Hepatocyte (in vitro differentiated cells): ENCODE results near the gene RUNX1. TPM values are rescaled to one million over a fixed set of nuclear protein-coding genes. Genes with fewer than 3 reads are reported as not detected.

Experiments used
- DNase-seq: peaks from one replicate; pipeline ENCODE4 v3.0.0-alpha.2; 2016; ENCODE audit warnings: low spot score
- H2AFZ ChIP-seq: fragments of 200-600 bp; sonication (generic); 2 replicates; pipeline ENCODE4 v1.6.0; 2016; ENCODE audit warnings: antibody characterized with exemption, mild to moderate bottlenecking
- H3K27ac ChIP-seq: fragments of 200-600 bp; sonication (generic); 2 replicates; pipeline ENCODE4 v1.5.1; 2016; ENCODE audit warnings: mild to moderate bottlenecking
- H3K27me3 ChIP-seq: fragments of 200-600 bp; sonication (generic); 2 replicates; pipeline ENCODE4 v1.6.1; 2016
- H3K36me3 ChIP-seq: fragments of 200-600 bp; sonication (generic); replicated peaks from 2 replicates; pipeline ENCODE4 v1.5.1; 2016; ENCODE audit warnings: low read depth; ENCODE audit not compliant: insufficient read depth
- H3K4me1 ChIP-seq: fragments of 200-600 bp; sonication (generic); 2 replicates; pipeline ENCODE4 v1.5.1; 2016; ENCODE audit warnings: mild to moderate bottlenecking, moderate library complexity; ENCODE audit not compliant: insufficient read depth
- H3K4me2 ChIP-seq: fragments of 200-600 bp; sonication (generic); 2 replicates; pipeline ENCODE4 v1.6.0; 2016
- H3K4me3 ChIP-seq: fragments of 200-600 bp; sonication (generic); 2 replicates; pipeline ENCODE4 v1.5.1; 2016; ENCODE audit warnings: mild to moderate bottlenecking
- H3K79me2 ChIP-seq: fragments of 200-600 bp; sonication (generic); 2 replicates; pipeline ENCODE4 v1.6.0; 2017; ENCODE audit warnings: mild to moderate bottlenecking
- H3K9me2 ChIP-seq: fragments of 200-600 bp; sonication (generic); replicated peaks from 2 replicates; pipeline ENCODE4 v1.6.0; 2017; ENCODE audit warnings: mild to moderate bottlenecking; ENCODE audit not compliant: insufficient read depth
- H3K9me3 ChIP-seq: fragments of 200-600 bp; sonication (generic); 2 replicates; pipeline ENCODE4 v1.5.1; 2016; ENCODE audit warnings: low read depth, mild to moderate bottlenecking
- H4K20me1 ChIP-seq: fragments of 200-600 bp; sonication (generic); 2 replicates; pipeline ENCODE4 v1.6.0; 2016; ENCODE audit warnings: mild to moderate bottlenecking; ENCODE audit not compliant: insufficient read depth, poor library complexity, severe bottlenecking
- CTCF ChIP-seq: fragments of 200-600 bp; sonication (generic); IDR thresholded peaks from 2 replicates; pipeline ENCODE4 v1.5.1; 2016; ENCODE audit warnings: antibody characterized with exemption, mild to moderate bottlenecking; ENCODE audit not compliant: poor library complexity
- EZH2 ChIP-seq: fragments of 200-600 bp; sonication (generic); IDR thresholded peaks from 2 replicates; pipeline ENCODE4 v1.6.1; 2016; ENCODE audit warnings: antibody characterized with exemption, mild to moderate bottlenecking, borderline replicate concordance
- EZH2phosphoT487 ChIP-seq: fragments of 200-600 bp; sonication (generic); IDR thresholded peaks from one replicate; pipeline ENCODE4 v1.6.1; 2018; ENCODE audit warnings: antibody characterized with exemption, mild to moderate bottlenecking, low read depth, moderate library complexity; ENCODE audit not compliant: unreplicated experiment, severe bottlenecking
- WGBS: methylation state at CpG from one replicate; pipeline ENCODE4 v1.1.6; 2016; ENCODE audit warnings: low lambda C conversion rate; ENCODE audit errors: missing lambda C conversion rate; 5-methylcytosine and 5-hydroxymethylcytosine counted together
- polyA plus RNA-seq: library from polyadenylated mRNA; unstranded; fragments of >200 nt; fragmentation: Nextera tagmentation; extraction: Ambion mirVana; gene quantifications from 2 replicates; pipeline ENCODE4 v1.2.1, GENCODE V29; 2016
- total RNA-seq: library from RNA; depleted of rRNA; stranded (reverse); fragments of >200 nt; gene quantifications from 2 replicates; pipeline ENCODE4 v1.2.3, GENCODE V29; 2014

RUNX1 gene
- total and polyA plus RNA-seq, 2 experiments from 2014 or later, result 8.5 to 10.9 TPM

GRCh38 chr21:34992736-34993398, 56.2 kb downstream of the RUNX1 start:
- Histone ChIP-seq H3K9me2 (no peaks in the 10 kb centered on the region), H3K9me3 (no peaks in the 10 kb centered on the region), H4K20me1 (no peaks in the 10 kb centered on the region), H3K27me3 (no peaks in the 10 kb centered on the region), H3K79me2 (no peaks in the 10 kb centered on the region), H3K4me2 (no peak overlapping the region), H3K27ac (no peak overlapping the region), H3K36me3 (no peaks in the 10 kb centered on the region), H3K4me1 (no peaks in the 10 kb centered on the region), H3K4me3 (no peak overlapping the region), H2AFZ (no peak overlapping the region)
- DNase-seq, result no peak
- TF ChIP-seq EZH2 (no peak), CTCF (no peak)
- WGBS, result 82% methylated on average over 13 of the region's 13 CpGs

GRCh38 chr21:34992180-34992579, 56.9 kb downstream of the RUNX1 start:
- Histone ChIP-seq H4K20me1 (no peaks in the 10 kb centered on the region), H3K27me3 (no peaks in the 10 kb centered on the region), H3K4me1 (no peaks in the 10 kb centered on the region), H3K36me3 (no peaks in the 10 kb centered on the region), H3K9me3 (no peaks in the 10 kb centered on the region), H3K4me3 (no peak overlapping the region), H3K79me2 (no peaks in the 10 kb centered on the region), H2AFZ (no peak overlapping the region), H3K27ac (no peak overlapping the region), H3K9me2 (no peaks in the 10 kb centered on the region), H3K4me2 (no peak overlapping the region)
- DNase-seq, result no peak
- WGBS, result 85% methylated on average over 4 of the region's 4 CpGs
- TF ChIP-seq EZH2phosphoT487, result no peak
- no peak for TF ChIP-seq EZH2

DNA sequence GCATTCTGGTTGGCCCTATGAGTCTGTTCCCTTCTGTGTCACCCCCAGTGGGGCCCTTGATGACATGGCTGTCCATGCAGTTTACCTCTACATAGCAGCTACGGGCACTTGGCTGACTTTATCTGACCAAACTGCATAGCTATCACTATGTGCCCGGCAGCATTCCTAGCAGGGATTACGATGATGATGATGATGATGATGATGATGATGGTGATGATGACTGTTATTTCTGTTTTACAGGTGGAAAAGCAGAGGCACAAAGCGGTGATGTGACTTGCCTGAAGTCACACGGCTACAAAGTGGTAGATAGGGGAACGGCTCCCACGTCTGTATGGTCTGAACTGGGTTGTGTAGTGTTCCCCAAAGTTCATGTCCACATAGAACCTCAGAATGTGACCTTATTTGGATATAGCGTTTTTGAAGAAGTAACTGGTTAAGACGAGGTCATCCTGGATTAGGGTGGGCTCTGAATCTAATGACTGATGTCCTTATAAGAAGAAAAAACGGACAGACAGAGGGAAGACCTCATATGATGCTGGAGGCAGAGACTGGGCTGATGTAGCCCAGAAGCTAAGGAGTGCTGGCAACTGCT, 57.6 kb downstream of the RUNX1 start:
- no peaks in the 10 kb centered on the region for H3K27me3 ChIP-seq
- H2AFZ ChIP-seq, result no peak overlapping the region
- no peaks in the 10 kb centered on the region for H3K36me3 ChIP-seq
- WGBS, result 84% methylated on average over 10 of the region's 10 CpGs
- TF ChIP-seq EZH2phosphoT487, result no peak
- TF ChIP-seq EZH2, result no peak
- H3K4me1 ChIP-seq, result no peaks in the 10 kb centered on the region
- DNase-seq, result no peak
- no peaks in the 10 kb centered on the region for H3K9me2 ChIP-seq
- H3K79me2 ChIP-seq, result no peaks in the 10 kb centered on the region
- no peak overlapping the region for H3K27ac ChIP-seq
- H3K9me3 ChIP-seq, result no peaks in the 10 kb centered on the region
- no peak overlapping the region for H3K4me2 ChIP-seq
- no peaks in the 10 kb centered on the region for H4K20me1 ChIP-seq
- no peak overlapping the region for H3K4me3 ChIP-seq

DNA sequence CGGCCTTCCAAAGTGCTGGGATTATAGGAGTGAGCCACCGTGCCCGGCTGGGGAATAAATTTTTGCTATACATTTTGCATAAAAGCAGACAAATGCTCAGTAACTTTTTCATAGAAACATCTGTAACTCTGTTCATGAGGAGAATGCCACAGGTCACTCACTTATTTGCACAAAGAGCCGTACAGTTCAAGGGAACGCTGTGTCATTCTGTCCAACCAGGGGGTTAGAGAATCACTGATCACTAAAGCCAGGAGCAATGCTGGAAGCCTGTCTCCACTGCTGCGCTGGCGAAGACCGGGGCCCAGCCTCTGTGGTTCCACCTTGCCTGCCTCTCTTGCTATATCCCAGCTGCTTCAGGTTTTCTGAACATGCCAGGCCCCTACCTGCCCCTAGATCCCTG, 58.3 kb downstream of the RUNX1 start:
- no peaks in the 10 kb centered on the region for H4K20me1 ChIP-seq
- H3K4me1 ChIP-seq, result no peaks in the 10 kb centered on the region
- H3K27ac ChIP-seq, result no peak overlapping the region
- H3K79me2 ChIP-seq, result no peaks in the 10 kb centered on the region
- WGBS, result 95% methylated on average over 8 of the region's 8 CpGs
- H3K9me3 ChIP-seq, result no peaks in the 10 kb centered on the region
- H3K9me2 ChIP-seq, result no peaks in the 10 kb centered on the region
- no peaks in the 10 kb centered on the region for H3K36me3 ChIP-seq
- TF ChIP-seq EZH2phosphoT487 (no peak), EZH2 (no peak), CTCF (no peak)
- H2AFZ ChIP-seq, result no peak overlapping the region
- H3K4me3 ChIP-seq, result no peak overlapping the region
- no peak for DNase-seq
- H3K27me3 ChIP-seq, result no peaks in the 10 kb centered on the region
- H3K4me2 ChIP-seq, result no peak overlapping the region
